Motor neuron (in vitro differentiated cells): ENCODE data around the gene HDAC11. TPM values are rescaled to one million over a fixed set of nuclear protein-coding genes. Genes with fewer than 3 reads are reported as not detected.

Source experiments
- total RNA-seq, 8 experiments: library from RNA; unstranded; fragments of 300-600 nt; gene quantifications; 2 replicates each; pipeline versions ENCODE4 v1.2.3 to v1.2.4, GENCODE V29; 2022

HDAC11 gene
- total RNA-seq, 8 experiments from 2014 or later, result 2.7 to 23.8 (median 11.0) TPM

Other genes starting within 250 kb of the HDAC11 start
- 10 to 100 TPM in 5 of 8 experiments, 1 to 10 TPM in 2, under 1 TPM in 1; 0.20 to 30.2 (median 13.4) TPM for gene NUP210, start 60.0 kb upstream of the HDAC11 start, total RNA-seq
- gene FBLN2, start 68.8 kb downstream of the HDAC11 start, total RNA-seq, result 100 to 1,000 TPM in 1 of 8 experiments, 10 to 100 TPM in 3, 1 to 10 TPM in 4; 1.2 to 263 (median 9.4) TPM